Measurements from ENCODE around the gene MEGF9.
"Not testable (repeated sequence)": the region's sequence is repeated elsewhere in the genome, so short reads cannot be mapped to it uniquely, and the experiment has no call there.

MEGF9 gene

DNA sequence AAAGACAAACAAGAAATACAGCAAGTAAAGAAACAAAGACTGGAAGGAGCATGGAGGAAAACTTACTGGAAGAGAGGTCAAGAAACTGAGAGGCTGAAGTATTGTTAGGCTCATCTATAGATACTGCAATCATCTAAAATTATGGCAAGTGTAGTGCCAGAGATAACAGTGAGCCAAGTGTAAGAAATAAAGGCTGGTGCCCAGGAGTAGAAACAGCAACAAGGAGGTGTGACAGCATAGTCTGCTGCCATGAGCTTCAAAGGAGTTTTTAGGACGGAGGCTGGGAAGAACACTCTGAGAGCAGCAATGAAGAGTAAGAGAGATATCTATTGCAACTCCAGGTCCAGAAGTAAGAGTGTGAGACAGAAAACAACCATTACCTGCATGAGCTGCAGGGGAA is 60.5 kb downstream of the MEGF9 start:
- DNase-seq: no peak

DNA sequence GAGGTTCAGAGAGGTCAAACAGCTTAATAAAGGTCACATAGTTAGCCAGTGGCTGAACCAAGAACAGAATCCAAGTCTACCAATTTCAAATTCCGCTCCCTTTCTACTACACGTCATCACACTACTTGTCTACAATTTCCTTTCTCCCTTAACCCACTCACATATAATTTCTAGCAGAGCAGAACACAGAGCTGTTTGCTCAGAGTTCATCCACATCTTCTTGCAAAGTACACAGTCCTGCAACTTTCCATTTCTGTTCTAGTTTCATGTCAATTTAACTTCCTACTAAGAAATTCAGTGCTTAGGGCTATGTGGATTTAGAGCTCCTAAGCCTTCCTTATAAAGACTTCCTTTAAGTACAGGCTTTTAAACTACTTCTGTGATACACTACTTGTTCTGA is 61.3 kb downstream of the MEGF9 start:
- no peak for DNase-seq

DNA sequence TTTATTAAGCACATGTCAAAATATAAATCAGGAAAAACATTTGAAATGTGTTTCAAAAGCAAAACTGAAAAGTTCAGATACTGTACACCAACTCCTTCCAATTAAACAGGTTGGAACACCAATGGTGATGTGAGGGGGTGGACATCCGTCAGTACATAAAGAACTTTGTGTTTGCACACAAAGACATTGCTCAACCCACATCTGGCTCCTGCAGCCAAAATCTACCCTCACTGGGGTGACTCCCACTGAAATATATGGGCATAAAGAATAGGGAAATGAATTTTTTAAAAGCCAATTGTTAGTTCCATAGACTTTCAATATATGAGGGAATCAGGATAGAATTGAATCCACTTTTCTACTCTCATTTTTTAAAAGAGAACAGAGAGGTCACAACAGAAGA is 63.9 kb downstream of the MEGF9 start:
- DNase-seq: no peak

DNA sequence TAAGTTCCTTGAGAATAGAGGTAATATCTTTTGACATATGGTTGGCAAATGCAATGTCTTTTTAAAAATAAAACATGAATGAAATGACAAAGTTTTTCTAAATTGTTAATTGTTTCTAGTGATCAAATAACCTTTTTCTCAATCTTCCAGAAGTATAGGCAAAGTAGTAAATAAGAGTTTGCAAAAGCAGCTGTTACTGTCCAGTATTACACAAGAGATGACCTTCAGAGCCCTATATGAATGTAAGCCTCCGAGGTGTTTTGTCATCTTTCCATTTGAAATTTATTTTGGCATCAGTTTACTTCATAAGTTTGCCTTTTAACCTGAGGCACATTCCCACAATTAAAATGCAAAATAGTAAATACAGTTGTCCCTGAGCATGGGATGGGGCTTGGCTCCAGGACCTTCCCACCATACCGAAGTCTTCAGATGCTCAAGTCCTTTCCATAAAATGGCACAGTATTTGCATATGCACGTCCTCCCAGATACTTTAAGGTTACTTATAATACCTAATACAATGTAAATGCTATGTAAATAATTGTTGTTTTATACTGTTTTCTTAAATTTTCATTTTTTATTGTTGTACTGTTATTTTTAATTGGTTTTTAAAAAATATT is 65.6 kb downstream of the MEGF9 start:
- DNase-seq: no peak

DNA sequence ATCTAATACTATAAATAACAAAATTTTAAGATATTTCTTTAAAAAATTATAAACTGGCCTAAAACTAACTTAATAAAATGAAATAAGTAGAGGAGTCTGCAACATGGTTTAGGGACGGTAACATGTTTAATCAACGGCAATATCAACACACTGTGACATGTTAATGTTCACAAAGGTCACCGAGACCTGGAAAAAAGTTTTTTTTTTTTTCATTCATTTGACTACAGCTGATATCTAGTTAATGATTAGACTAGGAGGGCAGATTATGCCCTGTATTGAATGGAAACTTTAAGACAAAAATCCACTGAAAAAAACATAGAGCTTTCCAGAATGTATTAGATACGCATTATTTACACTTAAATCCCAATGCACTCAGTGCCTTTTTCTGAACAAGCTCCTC is 67.3 kb downstream of the MEGF9 start:
- DNase-seq: no peak

DNA sequence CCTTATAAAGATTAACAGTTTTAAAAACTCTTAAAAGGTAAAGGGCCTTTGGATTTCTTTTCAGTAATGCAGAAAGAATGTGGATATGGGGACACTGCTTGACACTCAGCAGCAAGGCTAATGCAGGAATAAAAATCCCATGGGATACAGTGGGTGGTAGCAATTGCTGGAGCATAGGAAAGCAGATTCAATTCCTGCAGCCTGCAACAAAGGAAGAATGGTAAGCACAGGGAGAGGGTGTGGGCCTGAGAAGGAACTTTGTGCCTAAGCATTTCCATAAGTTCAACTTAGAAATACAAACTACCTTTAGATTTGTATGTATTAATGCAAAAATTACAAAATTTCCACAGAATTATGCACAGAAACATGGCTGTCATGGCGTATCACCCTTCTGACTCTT is 68.5 kb downstream of the MEGF9 start:
- no peak for DNase-seq

DNA sequence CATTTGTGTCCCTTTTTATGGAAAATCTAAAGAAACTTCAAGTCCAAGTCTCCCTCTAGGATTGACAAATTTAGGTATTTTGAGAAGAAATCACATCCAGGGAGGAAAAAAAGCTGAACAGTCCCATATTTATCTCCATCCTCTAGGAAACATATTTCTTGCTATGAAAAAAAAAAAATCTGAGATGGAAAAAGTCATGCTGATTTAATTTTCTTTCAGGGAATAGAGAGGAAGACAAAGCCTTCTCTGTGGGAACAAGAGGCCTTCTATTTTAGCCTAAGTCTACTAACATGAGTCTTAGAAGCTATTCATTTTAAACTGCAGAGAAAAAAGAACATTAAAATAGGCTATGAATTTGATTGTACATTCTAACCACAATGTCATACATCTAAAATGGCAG is 71.2 kb downstream of the MEGF9 start:
- no peak for DNase-seq

DNA sequence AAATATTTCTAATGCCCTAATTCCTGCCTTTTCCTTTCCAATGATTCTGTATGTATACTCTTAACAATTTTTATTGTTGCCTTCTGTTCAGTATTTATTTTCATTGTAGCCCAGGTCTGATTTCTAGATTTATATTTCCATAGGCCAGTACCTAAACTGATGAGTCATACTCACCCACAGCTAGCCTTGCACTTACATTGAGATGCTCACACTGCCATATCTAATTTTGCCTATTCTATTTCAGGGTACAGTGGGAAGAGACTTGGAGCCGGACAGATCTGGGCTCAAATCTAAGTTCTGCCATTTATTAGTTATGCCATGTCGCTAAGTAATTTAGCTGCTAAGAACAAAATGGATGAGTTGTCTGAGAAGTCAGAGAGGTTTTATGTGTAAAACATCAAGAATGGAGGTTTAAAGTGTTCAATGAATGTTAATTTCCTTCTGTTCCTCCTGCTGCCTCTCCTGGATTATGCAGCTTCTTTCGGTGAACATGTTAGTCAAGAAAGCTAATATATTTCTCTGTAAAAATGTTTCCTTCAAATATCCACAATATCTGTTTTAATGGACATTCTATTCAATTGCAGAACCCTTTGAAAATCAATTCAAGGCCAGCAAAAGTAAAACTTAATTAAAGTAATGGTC is 72.0 kb downstream of the MEGF9 start:
- no peak for DNase-seq

DNA sequence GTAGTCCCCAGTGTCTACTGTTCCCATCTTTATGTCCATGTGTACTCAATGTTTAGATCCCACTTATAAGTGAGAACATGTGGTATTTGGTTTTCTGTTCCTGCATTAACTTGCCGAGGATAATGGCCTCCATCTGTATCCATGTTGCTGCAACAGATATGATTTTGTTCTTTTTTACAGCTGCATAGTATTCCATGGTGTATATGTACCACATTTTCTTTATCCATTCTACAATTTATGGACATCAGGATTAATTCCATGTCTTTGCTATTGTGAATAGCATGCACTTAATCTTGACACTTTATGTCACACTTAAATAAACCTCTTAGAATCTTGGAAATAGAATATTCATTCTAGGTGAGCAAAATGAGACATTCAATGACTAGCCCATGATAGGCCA is 73.4 kb downstream of the MEGF9 start:
- DNase-seq: not testable (repeated sequence)

DNA sequence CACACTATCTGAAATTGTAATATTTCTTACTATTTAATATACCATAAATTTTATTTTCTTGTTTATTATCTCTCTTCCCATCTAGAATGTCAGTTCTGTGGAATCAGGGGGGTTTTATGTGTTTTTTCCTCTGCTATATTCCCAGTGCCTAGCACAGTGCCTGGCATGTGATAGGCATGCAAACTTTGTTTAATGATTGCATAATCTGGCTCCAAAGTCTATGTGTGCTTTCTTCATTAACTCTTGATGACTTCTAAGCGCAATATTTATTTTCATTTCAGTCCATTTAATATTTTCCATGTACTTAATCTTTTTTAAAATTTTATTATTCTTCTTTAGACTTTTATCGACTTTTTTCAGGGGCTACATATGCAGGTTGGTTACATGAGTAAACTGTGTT is 73.9 kb downstream of the MEGF9 start:
- no peak for DNase-seq

DNA sequence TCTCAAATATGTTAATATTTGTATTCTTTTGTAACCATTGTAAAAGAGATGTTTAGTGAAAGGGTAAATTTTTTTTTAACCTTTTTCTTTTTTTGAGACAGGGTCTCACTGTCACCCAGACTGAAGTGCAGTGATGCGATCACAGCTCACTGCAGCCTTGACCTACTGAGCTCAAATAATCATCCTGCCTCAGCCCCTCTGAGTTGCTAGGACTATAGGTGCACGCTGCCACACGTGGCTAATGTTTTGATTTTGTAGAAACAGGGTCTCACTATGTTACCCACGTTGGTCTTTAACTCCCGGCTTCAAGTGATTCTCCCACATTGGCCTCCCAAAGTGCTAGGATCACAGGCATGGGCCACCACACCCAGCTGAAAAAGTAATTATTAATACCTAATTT is 76.4 kb downstream of the MEGF9 start:
- no peak for DNase-seq

DNA sequence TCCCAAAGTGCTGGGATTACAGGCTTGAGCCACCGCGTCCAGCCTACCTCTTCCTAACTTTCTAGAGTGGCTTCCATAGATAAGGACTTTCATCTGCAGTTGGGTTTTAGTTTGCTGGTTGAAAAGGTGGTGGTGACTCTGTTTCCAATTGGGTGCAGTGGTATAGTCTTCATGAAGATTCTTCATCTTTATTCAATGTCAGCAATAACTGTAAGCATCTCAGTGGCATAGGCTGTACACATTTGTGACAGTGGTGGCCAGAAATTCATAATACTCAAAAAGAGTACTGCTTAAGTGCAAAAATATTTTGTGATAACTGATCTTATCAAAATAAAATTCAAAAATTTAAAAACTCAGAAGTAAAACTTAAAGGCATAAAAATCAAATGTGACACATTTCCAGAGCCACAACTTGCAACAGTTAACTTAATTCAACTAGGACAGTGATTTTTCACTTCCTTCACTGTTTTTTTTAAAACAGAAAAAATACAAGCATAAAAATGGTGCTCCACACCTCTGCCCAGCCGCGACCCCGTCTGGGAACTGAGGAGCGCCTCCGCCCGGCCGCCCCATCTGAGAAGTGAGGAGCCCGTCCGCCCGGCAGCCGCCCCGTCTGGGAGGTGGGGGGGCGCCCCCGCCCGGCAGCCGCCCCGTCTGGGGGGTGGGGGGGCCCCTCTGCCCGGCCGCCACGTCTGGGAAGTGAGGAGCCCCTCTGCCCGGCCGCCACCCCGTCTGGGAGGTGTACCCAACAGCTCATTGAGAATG is 77.9 kb downstream of the MEGF9 start:
- DNase-seq: no peak

DNA sequence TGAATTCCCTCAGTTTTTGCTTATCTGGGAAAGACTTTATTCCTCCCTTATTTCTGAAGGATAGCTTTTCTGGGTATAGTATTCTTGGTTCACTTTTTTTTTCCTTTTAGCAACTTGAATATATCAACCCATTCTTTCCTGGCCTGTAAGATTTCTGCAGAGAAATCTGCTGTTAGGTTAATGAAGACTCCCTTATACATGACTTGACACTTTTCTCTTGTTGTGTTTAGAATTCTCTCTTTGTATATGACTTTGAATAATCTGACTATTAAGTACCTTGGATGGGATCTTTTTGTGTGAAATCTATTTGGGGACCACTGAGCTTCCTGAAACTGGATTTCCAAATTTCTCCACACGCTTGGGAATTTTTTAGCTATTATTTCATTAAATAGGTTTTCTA is 79.3 kb downstream of the MEGF9 start:
- no peak for DNase-seq

DNA sequence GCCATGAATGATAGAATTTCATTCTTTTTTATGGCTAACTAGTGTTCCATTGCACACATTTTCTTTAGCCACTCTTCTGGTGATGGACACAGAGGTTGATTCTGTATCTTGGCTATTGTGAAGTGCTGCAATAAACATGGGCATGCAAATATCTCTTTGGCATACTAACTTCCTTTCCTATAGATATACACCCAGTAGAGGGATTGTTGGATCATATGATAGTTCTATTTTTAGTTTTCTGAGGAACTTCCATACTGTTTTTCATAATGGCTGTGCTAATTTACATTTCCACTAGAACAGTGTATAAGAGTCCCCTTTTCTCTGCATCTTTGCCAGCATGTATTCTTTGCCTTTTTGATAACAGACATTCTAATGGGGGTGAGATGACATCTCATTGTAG is 83.9 kb downstream of the MEGF9 start:
- DNase-seq: no peak

DNA sequence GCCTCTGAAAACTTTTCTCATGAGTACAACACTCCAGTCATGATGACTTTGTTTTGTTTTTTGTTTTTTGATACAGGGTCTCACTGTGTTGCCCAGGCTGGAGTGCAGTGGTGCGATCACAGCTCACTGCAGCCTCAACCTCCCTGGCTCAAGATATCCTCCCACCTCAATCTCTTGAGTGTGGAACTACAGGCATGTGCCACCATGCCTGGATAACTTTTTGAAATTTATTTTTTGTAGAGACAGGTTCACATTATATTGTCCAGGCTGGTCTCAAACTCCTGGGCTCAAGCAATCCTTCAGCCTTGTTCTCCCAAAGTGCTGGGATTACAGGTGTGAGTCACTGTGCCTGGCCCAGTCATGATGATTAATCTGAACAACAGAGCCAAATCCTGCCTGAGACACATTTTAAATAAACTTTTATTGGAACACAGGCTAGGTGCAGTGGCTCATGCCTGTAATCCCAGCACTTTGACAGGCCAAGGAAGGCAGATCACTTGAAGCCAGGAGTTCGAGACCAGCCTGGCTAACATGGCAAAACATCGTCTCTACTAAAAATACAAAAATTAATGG is 85.3 kb downstream of the MEGF9 start:
- DNase-seq: not testable (repeated sequence)

DNA sequence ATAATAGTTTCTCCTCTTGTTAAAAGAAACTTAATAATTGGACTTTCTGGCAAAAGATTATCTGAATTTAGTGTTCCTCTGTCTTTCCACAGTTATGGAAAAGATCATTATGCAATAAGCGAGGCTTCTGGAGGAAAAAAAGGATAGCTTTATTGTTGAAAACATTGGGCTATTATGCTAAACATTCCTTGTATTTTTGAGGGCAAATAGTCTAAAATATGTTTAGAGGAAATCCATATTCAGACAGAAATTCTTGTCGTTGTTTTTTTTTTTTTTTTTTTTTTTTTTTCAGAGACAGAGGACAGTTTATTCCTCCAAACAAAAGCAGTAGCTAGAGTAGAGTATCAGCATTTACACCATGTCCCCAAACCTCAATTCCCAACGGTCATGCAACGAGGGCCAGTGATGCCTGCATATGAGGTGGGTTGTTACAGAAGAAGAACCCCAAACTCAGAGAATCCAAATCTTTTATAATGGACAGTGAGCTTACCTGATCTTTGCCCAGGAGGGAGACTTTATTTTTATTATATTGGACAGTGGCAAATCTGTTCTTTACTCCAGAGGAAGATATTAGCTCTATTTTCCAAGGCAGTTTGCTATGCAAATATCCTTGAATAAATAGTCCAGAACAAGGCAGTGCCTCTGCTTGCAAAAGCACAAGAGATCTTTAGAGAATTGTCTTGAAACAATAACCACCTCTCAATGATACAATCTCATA is 85.9 kb downstream of the MEGF9 start:
- no peak for DNase-seq

DNA sequence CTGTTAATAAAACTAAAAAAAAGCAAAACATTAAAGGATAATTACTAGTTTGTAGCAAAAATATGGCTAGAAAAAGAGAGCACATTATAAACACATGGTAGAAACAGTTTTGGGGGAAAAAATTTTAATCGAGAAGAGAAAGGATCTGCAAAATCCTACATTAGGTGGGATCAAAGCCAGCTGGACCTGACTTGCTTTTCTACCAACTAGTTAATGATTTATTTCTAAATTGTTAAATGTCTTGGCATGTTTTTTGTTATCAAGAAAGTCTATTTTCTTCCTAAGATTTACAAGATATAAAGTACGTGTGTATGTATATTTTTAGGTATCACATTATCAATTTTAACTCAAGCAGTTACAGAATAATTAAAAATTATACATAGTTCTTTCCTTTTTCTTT is 87.2 kb downstream of the MEGF9 start:
- no peak for DNase-seq

DNA sequence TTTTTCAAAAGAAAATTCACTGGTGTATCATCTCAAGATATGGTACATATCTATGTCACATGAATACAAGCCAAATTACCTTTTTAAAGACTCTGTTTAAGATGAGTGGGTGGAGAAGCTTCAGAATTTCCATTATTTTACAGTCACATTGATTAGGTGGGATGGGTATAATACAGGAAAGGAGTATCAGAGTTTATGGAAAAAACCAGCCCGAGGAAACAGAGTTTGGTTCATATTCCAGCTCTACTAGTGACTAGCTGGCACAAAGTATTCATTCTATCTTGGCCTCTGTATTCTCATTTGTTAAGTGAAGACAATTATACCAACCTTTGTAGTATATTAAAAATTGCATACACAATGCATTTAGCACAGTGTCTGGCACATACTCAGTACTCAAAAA is 87.8 kb downstream of the MEGF9 start:
- no peak for DNase-seq

DNA sequence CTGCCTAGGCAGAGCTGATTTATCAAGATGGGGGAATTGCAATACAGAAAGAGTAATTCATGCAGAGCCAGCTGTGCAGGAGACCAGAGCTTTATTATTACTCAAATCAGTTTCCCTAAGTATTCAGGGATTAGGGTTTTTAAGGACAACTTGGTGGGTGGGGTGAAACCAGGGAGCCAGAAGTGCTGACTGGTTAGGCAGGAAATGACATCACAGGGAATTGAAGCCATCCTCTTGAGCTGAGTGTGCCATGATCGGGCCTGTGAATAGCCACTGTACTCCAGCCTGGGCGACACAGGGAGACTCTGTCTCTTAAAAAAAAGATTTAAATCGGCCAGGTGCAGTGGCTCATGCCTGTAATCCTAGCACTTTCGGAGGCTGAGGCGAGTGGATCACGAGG is 89.0 kb downstream of the MEGF9 start:
- peak; percentile 68 for DNase-seq

DNA sequence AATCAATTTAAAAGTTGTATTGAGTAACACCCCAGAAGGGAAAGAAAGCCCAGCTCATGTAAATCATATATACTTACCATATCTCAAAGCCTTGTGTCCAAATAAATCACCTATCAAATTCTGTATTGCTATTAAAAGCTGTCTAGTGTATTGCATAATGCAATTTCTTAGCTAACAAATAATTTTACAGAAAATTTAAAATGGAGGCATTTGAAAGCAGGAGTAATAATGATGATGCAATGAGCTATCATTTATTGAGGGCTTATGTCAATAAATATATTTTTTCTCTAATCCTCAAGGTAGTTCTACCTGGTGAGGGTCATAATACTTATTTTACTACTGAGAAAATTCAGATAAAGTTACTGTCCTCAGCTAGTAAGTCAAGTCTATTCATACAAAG is 91.5 kb downstream of the MEGF9 start:
- DNase-seq: no peak

DNA sequence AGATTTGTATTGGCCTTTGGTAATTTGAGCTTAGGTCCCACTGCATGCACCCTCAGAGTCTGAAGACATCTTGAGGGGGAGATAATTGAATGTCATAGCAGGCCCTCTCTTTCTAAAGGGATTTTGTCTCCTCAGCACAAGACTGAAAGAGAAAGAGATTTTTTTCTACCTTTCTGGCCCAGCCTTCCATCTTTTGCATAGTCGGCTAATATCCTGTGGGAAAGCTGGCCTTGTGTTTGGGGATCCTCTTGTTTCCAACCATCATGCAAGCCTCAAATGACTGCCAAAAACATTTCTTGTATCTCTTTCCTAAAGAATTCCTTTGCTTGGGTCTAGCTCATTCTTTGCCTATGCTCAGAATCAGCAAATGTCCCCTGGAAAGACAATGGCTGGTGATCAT is 92.3 kb downstream of the MEGF9 start:
- no peak for DNase-seq

DNA sequence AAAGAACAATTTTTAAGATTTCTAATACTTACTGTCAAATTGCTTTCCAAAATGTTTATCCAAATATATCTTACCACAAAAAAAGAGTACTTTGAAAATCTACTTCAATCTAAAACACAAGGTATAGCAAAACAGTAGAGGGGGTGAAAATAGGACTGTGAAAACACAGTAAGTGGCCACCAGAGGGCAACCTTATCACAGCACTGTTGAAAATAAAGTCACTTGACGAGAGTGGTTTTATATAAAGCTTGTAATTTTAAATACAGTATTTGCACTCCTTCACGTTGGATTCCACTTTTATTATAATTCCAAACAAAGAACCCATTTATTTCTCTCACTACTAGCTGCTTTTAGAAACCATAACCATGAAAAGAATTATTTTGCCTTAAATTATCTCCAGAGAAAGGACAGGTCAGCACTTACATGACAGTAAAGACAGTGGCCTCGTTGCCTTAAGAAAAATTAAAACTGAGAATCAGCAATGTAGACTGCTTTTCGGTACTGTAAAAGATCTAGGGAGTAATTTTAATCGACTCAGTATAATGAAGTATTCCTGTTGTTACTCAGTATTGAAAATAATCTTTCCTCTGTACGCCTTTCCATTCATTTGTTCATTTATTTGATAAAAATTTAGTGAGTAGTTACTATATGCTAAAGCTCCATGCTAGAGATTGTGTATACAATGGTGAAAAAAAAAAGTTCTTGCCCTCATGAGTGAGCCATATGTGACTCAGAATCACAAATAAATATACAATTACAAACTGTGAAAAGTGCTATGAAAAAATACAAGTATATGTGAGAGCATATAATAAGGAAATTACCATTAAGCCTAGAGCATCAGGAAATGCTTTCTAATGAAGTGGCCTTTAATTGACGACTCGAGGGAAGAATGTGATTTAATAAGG is 94.3 kb downstream of the MEGF9 start:
- DNase-seq: peak; percentile 4

Data from NCI-H524 treated with DMSO at 0.1 percent for 48 hours (cell line).